Activated CD4-positive, alpha-beta T cell treated with anti-CD3 and anti-CD28 coated beads, Interleukin-2, Interleukin-4, amounts not matched to agents 100 ng/mL and 50 ng/mL, durations not matched to agents 16 hours and 8 hours (primary cell): ENCODE measurements around the gene SLC4A5.
A peak's percentile ranks its signal among the peaks of the same experiment; 100 is the strongest.

Experiments used
- DNase-seq: peaks from one replicate; pipeline ENCODE4 v3.0.0-alpha.2; 2020; ENCODE audit warnings: low spot score

The SLC4A5 gene

GRCh38 chr2:74312913-74313312 is 30.3 kb downstream of the SLC4A5 start:
- no peak for DNase-seq

GRCh38 chr2:74307720-74308119 is 35.5 kb downstream of the SLC4A5 start:
- DNase-seq = no peak

GRCh38 chr2:74304332-74305148 is 38.7 kb downstream of the SLC4A5 start:
- DNase-seq = peak; percentile 17

GRCh38 chr2:74302865-74303264 is 40.4 kb downstream of the SLC4A5 start:
- DNase-seq = no peak

GRCh38 chr2:74301262-74301661 is 42.0 kb downstream of the SLC4A5 start:
- no peak for DNase-seq

GRCh38 chr2:74300506-74300905 is 42.7 kb downstream of the SLC4A5 start:
- no peak for DNase-seq

GRCh38 chr2:74297950-74298349 is 45.3 kb downstream of the SLC4A5 start:
- no peak for DNase-seq

GRCh38 chr2:74297391-74297790 is 45.8 kb downstream of the SLC4A5 start:
- no peak for DNase-seq

- DNase-seq = no peak
These were observed 49.8 kb downstream of the SLC4A5 start for GRCh38 chr2:74293191-74293991.

GRCh38 chr2:74292751-74293150 is 50.5 kb downstream of the SLC4A5 start:
- DNase-seq = no peak

- no peak for DNase-seq
These were observed 51.2 kb downstream of the SLC4A5 start for GRCh38 chr2:74291886-74292621.

- no peak for DNase-seq
These were observed 52.0 kb downstream of the SLC4A5 start for GRCh38 chr2:74291218-74291544.

GRCh38 chr2:74290466-74291217 is 52.6 kb downstream of the SLC4A5 start:
- no peak for DNase-seq

GRCh38 chr2:74290066-74290465 is 53.1 kb downstream of the SLC4A5 start:
- no peak for DNase-seq

GRCh38 chr2:74286725-74287124 is 56.5 kb downstream of the SLC4A5 start:
- DNase-seq = no peak

GRCh38 chr2:74281141-74281975 is 61.9 kb downstream of the SLC4A5 start:
- DNase-seq = no peak

- no peak for DNase-seq
These were observed 64.5 kb downstream of the SLC4A5 start for GRCh38 chr2:74278694-74279093.

- DNase-seq = no peak
These were observed 65.0 kb downstream of the SLC4A5 start for GRCh38 chr2:74278176-74278575.

- no peak for DNase-seq
These were observed 68.0 kb downstream of the SLC4A5 start for GRCh38 chr2:74275228-74275627.

GRCh38 chr2:74269667-74270066 is 73.5 kb downstream of the SLC4A5 start:
- no peak for DNase-seq

- peak; percentile 63 for DNase-seq
These were observed 76.1 kb downstream of the SLC4A5 start for GRCh38 chr2:74267068-74267467.
